ENCODE results near the gene CA9. TPM values are rescaled to one million over a fixed set of nuclear protein-coding genes. Genes with fewer than 3 reads are reported as not detected.
"Not testable (repeated sequence)": the region's sequence is repeated elsewhere in the genome, so short reads cannot be mapped to it uniquely, and the experiment has no call there.

CA9 gene
- total RNA-seq, 1 experiment from 2014 or later, result 6.6 TPM

GRCh38 chr9:35643046-35643445 is 30.7 kb upstream of the CA9 start:
- Histone ChIP-seq H3K27ac (no peak overlapping the region), H4K20me1 (ENCODE audit: insufficient read depth) (no peaks in the 10 kb centered on the region), H3K79me2 (ENCODE audit: low read depth) (no peaks in the 10 kb centered on the region), H3K4me3 (no peak overlapping the region), H3F3A (ENCODE audit: insufficient read depth, low read depth) (no peaks in the 10 kb centered on the region), H3K9me2 (ENCODE audit: insufficient read depth) (no peaks in the 10 kb centered on the region), H3K4me2 (no peak overlapping the region), H3K36me3 (ENCODE audit: low read depth) (no peaks in the 10 kb centered on the region), H2AFZ (no peak overlapping the region), H3K9me3 (ENCODE audit: insufficient read depth, low read depth) (no peaks in the 10 kb centered on the region), H3K4me1 (replicated peaks; ENCODE audit: insufficient read depth) (no peaks in the 10 kb centered on the region), H3K27me3 (ENCODE audit: insufficient read depth, low read depth) (no peaks in the 10 kb centered on the region)
- no TSS peak for BruUV-seq (replicated peaks)
- TF ChIP-seq EZH2 (IDR thresholded peaks at IDR 0.05; ENCODE audit: low read depth) (no peak), CTCF (conservative IDR thresholded peaks at IDR 0.05) (no peak)
- DNase-seq, result no peak
- CTCF ChIA-PET, result no interaction called here
- intact Hi-C loops (cut with micrococcal nuclease; ENCODE audit: unreplicated experiment), result no loop called here
- POLR2A ChIA-PET (ENCODE audit: unreplicated experiment), result no interaction called here

- not testable (repeated sequence) for H3F3A ChIP-seq (ENCODE audit: insufficient read depth, low read depth); H3K79me2 ChIP-seq (ENCODE audit: low read depth); H3K4me1 ChIP-seq (replicated peaks; ENCODE audit: insufficient read depth); BruUV-seq (replicated peaks); H3K36me3 ChIP-seq (ENCODE audit: low read depth); H3K9me3 ChIP-seq (ENCODE audit: insufficient read depth, low read depth); DNase-seq; H4K20me1 ChIP-seq (ENCODE audit: insufficient read depth); H3K9me2 ChIP-seq (ENCODE audit: insufficient read depth); H3K27me3 ChIP-seq (ENCODE audit: insufficient read depth, low read depth)
- H3K4me2 ChIP-seq, result peak overlapping the region; percentile 81
- H2AFZ ChIP-seq, result peak overlapping the region; percentile 92
- POLR2A ChIA-PET (ENCODE audit: unreplicated experiment), result interaction anchor here (0.8 kb wide), 1 partner anchor 1196 kb away, joined by 11 read pairs; no protein-coding TSS in a partner anchor
- CTCF ChIA-PET, result interaction anchor here (0.6 to 1.5 kb wide), 3 partner anchors 156 to 464 kb away, joined by 3 to 6 read pairs (median 3); partner anchors contain the start of gene RUSC2
- peak overlapping the region; percentile 66 for H3K27ac ChIP-seq
- intact Hi-C loops (cut with micrococcal nuclease; ENCODE audit: unreplicated experiment), result loop anchor here (1.0 to 5.0 kb wide), 4 partner anchors 41 to 182 kb away; partner anchors contain the start of genes CREB3, FAM221B, TESK1 and TLN1
- H3K4me3 ChIP-seq, result peak overlapping the region; percentile 71
These were observed 28.0 kb upstream of the CA9 start for GRCh38 chr9:35645736-35646135.

- CTCF ChIA-PET, result interaction anchor here (0.6 to 1.5 kb wide), 3 partner anchors 156 to 464 kb away, joined by 3 to 6 read pairs (median 3); partner anchors contain the start of gene RUSC2
- Histone ChIP-seq H2AFZ (peak overlapping the region; percentile 92), H3K9me3 (ENCODE audit: insufficient read depth, low read depth) (no peaks in the 10 kb centered on the region), H4K20me1 (ENCODE audit: insufficient read depth) (no peaks in the 10 kb centered on the region), H3K36me3 (ENCODE audit: low read depth) (no peaks in the 10 kb centered on the region), H3K4me3 (peak overlapping the region; percentile 71), H3K4me1 (replicated peaks; ENCODE audit: insufficient read depth) (no peaks in the 10 kb centered on the region), H3K9me2 (ENCODE audit: insufficient read depth) (no peaks in the 10 kb centered on the region), H3K4me2 (peak overlapping the region; percentile 81), H3K27ac (peak overlapping the region; percentile 66), H3F3A (ENCODE audit: insufficient read depth, low read depth) (no peaks in the 10 kb centered on the region), H3K79me2 (ENCODE audit: low read depth) (no peaks in the 10 kb centered on the region), H3K27me3 (ENCODE audit: insufficient read depth, low read depth) (no peaks in the 10 kb centered on the region)
- TF ChIP-seq EZH2 (IDR thresholded peaks at IDR 0.05; ENCODE audit: low read depth), result no peak
- no peak for TF ChIP-seq CTCF (conservative IDR thresholded peaks at IDR 0.05)
- intact Hi-C loops (cut with micrococcal nuclease; ENCODE audit: unreplicated experiment), result loop anchor here (1.0 to 5.0 kb wide), 4 partner anchors 41 to 181 kb away; partner anchors contain the start of genes CREB3, FAM221B, TESK1 and TLN1
- POLR2A ChIA-PET (ENCODE audit: unreplicated experiment), result no interaction called here
- peak; percentile 54 to 61 for DNase-seq
- TSS peak; percentile 58 for BruUV-seq (replicated peaks)
These were observed 27.6 kb upstream of the CA9 start for GRCh38 chr9:35646153-35646532.
